Right lobe of liver (tissue), 4 donors: ENCODE data around the gene TEF.
"Not testable (repeated sequence)": the region's sequence is repeated elsewhere in the genome, so short reads cannot be mapped to it uniquely, and the experiment has no call there.

Experiments
- POLR2A ChIP-seq: fragments of 450-650 bp; IDR thresholded peaks from one replicate; pipeline ENCODE4 v1.6.1; 2017; ENCODE audit warnings: antibody characterized with exemption, mild to moderate bottlenecking
- TF ChIP-seq, protein P1 (sequence below), 4 donors: fragments of 200-600 bp in 3 of 4; fragments of 450-650 bp in 1 of 4; IDR thresholded peaks; one replicate each; pipeline versions ENCODE4 v1.5.1 to v1.8.0; 2016 to 2022; ENCODE audit warnings: antibody characterized with exemption in 4 of 4, mild to moderate bottlenecking in 2 of 4
- donor health status: DM: no; HTN: no; CAD: no.
- donor health status: DM: no; HTN: no; CAD: no.
- donor health status: DM: no; HTN: yes; CAD: no.

DNA sequence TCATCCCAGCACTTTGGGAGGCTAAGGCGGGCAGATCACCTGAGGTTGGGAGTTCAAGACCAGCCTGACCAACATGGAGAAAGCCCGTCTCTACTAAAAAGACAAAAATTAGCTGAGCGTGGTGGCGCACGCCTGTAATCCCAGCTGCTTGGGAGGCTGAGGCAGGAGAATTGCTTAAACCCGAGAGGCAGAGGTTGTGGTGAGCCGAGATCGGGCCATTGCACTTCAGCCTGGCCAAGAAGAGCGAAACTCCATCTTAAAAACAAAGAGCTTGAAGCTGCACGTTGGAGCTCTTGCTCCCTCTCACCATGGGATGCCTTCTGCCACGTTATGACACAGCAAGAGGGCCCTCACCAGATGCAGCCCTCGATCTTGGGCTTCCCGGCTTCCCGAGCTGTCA is 21.1 kb downstream of the TEF start:
- TF ChIP-seq POLR2A = not testable (repeated sequence)
- TF ChIP-seq, protein P1, sequence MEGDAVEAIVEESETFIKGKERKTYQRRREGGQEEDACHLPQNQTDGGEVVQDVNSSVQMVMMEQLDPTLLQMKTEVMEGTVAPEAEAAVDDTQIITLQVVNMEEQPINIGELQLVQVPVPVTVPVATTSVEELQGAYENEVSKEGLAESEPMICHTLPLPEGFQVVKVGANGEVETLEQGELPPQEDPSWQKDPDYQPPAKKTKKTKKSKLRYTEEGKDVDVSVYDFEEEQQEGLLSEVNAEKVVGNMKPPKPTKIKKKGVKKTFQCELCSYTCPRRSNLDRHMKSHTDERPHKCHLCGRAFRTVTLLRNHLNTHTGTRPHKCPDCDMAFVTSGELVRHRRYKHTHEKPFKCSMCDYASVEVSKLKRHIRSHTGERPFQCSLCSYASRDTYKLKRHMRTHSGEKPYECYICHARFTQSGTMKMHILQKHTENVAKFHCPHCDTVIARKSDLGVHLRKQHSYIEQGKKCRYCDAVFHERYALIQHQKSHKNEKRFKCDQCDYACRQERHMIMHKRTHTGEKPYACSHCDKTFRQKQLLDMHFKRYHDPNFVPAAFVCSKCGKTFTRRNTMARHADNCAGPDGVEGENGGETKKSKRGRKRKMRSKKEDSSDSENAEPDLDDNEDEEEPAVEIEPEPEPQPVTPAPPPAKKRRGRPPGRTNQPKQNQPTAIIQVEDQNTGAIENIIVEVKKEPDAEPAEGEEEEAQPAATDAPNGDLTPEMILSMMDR (IDR thresholded peaks at IDR 0.05) = not testable (repeated sequence)
